ENCODE data around the gene EVI5L.

DNA sequence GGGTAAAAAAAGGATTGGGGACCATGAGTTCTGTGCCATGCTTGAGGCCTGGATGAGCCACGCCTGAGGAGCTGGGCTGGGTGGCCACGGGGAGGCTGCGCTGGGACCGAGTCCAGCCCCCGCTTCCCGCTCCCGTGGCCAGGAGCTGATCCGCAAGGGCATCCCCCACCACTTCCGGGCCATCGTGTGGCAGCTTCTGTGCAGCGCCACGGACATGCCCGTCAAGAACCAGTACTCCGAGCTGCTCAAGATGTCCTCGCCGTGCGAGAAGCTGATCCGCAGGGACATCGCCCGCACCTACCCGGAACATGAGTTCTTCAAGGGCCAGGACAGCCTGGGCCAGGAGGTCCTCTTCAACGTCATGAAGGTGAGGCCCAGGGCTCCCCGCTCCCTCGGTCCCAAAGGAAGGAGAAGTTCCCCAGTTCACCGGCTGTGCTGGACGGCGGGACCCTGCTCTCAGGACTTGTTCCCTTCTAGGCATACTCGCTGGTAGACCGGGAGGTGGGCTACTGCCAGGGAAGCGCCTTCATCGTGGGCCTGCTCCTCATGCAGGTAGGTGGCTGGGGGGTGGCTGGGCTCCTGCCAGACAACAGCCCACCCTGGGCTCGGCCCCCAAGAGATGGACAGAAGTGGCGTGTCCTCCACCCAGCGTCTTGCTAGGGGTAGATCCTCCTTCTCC lies 18.9 kb downstream of the EVI5L start:
- TF ChIP-seq, protein P1, sequence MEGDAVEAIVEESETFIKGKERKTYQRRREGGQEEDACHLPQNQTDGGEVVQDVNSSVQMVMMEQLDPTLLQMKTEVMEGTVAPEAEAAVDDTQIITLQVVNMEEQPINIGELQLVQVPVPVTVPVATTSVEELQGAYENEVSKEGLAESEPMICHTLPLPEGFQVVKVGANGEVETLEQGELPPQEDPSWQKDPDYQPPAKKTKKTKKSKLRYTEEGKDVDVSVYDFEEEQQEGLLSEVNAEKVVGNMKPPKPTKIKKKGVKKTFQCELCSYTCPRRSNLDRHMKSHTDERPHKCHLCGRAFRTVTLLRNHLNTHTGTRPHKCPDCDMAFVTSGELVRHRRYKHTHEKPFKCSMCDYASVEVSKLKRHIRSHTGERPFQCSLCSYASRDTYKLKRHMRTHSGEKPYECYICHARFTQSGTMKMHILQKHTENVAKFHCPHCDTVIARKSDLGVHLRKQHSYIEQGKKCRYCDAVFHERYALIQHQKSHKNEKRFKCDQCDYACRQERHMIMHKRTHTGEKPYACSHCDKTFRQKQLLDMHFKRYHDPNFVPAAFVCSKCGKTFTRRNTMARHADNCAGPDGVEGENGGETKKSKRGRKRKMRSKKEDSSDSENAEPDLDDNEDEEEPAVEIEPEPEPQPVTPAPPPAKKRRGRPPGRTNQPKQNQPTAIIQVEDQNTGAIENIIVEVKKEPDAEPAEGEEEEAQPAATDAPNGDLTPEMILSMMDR (IDR thresholded peaks at IDR 0.05; ENCODE audit: low read depth, low read length, poor library complexity, severe bottlenecking) = no peak
- no peak for TF ChIP-seq EZH2phosphoT487 (IDR thresholded peaks at IDR 0.05; ENCODE audit: borderline replicate concordance, low read length)
